Thymus (tissue), 11 donors: Measurements from ENCODE around the gene DHX32. TPM values are rescaled to one million over a fixed set of nuclear protein-coding genes. Genes with fewer than 3 reads are reported as not detected.

Experiments
- DNase-seq, 9 donors: peaks; one replicate each; pipeline ENCODE4 v3.0.0-alpha.2; 2013; ENCODE audit warnings: low spot score in 9 of 9, low read depth in 6 of 9, missing footprints in 1 of 9
- H3K27ac ChIP-seq, 2 donors: one replicate each; pipeline ENCODE4 v1.5.1; 2013; ENCODE audit warnings: control low read depth in 1 of 2, low read depth in 1 of 2, low read length in 1 of 2, mild to moderate bottlenecking in 1 of 2, moderate library complexity in 1 of 2
- H3K27me3 ChIP-seq, 2 donors: one replicate each; pipeline ENCODE4 v1.5.1; 2013; ENCODE audit warnings: low read length in 1 of 2; ENCODE audit not compliant: control insufficient read depth in 2 of 2, insufficient read depth in 1 of 2
- H3K36me3 ChIP-seq, 2 donors: one replicate each; pipeline ENCODE4 v1.5.1; 2013; ENCODE audit warnings: low read length in 1 of 2, mild to moderate bottlenecking in 1 of 2, moderate library complexity in 1 of 2; ENCODE audit not compliant: control insufficient read depth in 2 of 2, insufficient read depth in 2 of 2
- H3K4me1 ChIP-seq, 2 donors: one replicate each; pipeline ENCODE4 v1.5.1; 2013; ENCODE audit warnings: low read length in 2 of 2; ENCODE audit not compliant: control insufficient read depth in 2 of 2, insufficient read depth in 2 of 2
- H3K4me3 ChIP-seq, 2 donors: one replicate each; pipeline ENCODE4 v1.5.1; 2013; ENCODE audit warnings: low read length in 2 of 2, control low read depth in 1 of 2, mild to moderate bottlenecking in 1 of 2
- H3K9me3 ChIP-seq, 2 donors: one replicate each; pipeline ENCODE4 v1.5.1; 2013; ENCODE audit warnings: low read length in 1 of 2, mild to moderate bottlenecking in 1 of 2; ENCODE audit not compliant: control insufficient read depth in 2 of 2, insufficient read depth in 1 of 2
- WGBS: extraction: QIAGEN DNeasy Blood & Tissue Kit; methylation state at CpG from one replicate; pipeline ENCODE4 v1.1.7; 2013; 5-methylcytosine and 5-hydroxymethylcytosine counted together
- polyA plus RNA-seq: library from polyadenylated mRNA; stranded (reverse); fragments of 200-250 nt; gene quantifications from one replicate; pipeline ENCODE4 v1.2.3, GENCODE V29; 2013
- total RNA-seq: library from RNA; stranded (reverse); fragments of 120-200 nt; gene quantifications from one replicate; pipeline ENCODE4 v1.2.4, GENCODE V29; 2013
- donor health status: healthy.

DHX32 gene
- total and polyA plus RNA-seq, 2 donors = 13.6 to 18.3 TPM

DNA sequence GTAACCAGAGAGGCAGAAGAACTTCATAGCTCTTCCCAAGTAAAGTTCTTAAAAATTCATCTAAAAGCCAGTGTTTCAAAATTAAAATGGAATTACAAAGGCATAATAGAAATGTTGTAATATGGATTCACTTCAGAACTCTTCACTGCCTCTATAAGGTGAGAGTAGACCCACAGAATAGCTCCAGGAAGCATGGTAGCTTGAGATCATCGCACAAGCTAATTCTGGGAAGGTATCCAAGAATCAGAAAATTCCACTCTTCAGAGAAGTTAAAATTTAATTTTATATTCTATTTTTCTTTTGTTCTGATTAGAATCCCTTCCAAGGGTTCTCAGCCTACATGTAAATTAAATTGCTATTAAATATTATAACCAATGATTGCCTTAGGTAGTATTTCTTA, 1.5 kb upstream of the DHX32 start:
- no peaks in the 10 kb centered on the region for H3K27me3 ChIP-seq
- no peaks in the 10 kb centered on the region for H3K36me3 ChIP-seq
- DNase-seq = no peak
- WGBS = 89% methylated on average over 1 of the region's 1 CpG
- no peaks in the 10 kb centered on the region for H3K4me1 ChIP-seq
- H3K27ac ChIP-seq = no peak overlapping the region
- H3K9me3 ChIP-seq = no peaks in the 10 kb centered on the region
- H3K4me3 ChIP-seq = no peak overlapping the region

DNA sequence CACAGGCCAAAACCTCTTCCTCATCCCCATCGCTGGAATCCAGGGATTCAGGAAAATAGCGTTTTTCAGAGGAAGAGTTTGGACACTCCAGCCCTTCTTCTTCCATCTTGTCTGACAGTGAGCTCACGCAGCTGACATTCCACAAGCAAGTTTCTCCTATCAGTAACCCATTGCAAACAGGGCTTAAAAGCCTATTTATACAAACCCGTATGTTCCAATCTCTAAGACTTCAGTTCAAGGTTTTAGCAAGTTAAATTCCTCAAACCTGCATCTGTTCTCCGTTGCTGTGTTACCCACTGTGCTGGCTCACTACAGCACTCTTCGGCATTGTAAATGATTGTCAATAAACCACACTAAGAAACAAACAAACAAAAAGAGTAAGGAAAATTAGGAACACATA, 373 bp downstream of the DHX32 start:
- Histone ChIP-seq H3K4me3 (no peak overlapping the region), H3K4me1 (no peaks in the 10 kb centered on the region), H3K27ac (no peak overlapping the region), H3K27me3 (no peaks in the 10 kb centered on the region), H3K9me3 (peaks cover 0 to 3% of the 10 kb centered on the region in 2 donors), H3K36me3 (no peaks in the 10 kb centered on the region)
- 93% methylated on average over 6 of the region's 6 CpGs for WGBS
- DNase-seq = no peak

DNA sequence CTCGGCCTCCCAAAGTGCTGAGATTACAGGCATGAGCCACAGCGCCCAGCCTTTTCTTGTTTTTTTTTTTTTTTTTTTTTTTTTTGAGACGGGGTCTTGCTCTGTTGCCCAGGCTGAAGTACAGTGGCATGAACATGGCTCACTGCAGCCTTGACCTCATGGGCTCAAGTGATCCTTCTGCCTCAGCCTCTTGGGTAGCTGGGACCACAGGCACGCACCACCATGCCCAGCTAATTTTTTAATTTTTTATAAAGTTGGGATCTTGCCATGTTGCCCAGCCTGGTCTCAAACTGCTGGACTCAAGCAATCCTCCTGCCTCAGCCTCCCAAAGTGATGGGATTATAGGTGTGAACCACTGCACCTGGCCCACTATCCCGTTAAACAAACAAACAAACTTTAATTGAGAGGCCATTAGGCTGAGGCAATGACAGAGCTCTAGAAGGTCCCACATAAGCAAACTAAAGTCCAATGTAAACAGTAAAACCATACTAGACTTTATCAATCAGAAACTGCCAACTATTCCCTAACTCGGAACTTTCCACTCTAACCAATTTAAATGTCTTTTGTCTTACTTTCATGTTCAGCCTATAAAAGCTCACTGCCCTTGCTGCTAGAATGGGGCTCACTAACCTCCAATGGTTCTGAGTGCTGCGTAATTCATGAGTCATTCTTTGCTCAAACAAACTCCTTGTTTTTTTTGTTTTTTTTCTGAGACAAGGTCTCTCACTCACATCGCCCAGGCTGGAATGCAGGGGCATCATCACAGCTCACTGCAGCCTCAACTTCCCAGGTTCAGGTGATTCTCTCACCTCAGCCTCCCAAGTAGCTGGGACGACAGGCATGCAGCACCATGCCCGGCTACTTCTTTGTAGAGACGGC, 1.9 kb downstream of the DHX32 start:
- peaks cover 0 to 3% of the 10 kb centered on the region in 2 donors for H3K9me3 ChIP-seq
- no peaks in the 10 kb centered on the region for H3K27me3 ChIP-seq
- H3K36me3 ChIP-seq = no peaks in the 10 kb centered on the region
- H3K4me3 ChIP-seq = no peak overlapping the region
- H3K27ac ChIP-seq = no peak overlapping the region
- 89% methylated on average over 11 of the region's 11 CpGs for WGBS
- no peak for DNase-seq
- no peaks in the 10 kb centered on the region for H3K4me1 ChIP-seq

DNA sequence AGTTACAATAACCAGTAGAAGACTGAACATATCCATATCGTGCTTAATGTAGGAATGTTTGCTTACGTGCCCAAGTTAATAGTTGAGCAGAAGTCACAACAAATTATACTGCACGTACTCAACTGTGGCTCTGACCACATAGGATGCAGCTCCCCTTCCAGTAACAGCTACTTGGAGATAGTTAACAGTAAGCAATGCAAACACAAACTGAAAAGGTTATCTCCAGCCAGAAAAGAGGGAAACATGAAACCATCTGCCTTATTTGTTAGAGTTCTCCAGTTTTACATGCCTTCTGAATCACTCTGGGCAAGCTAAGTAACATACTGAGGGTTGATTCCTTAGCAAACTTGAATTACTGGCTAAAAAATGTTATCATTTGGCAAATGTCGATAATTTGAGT, 9.8 kb downstream of the DHX32 start:
- Histone ChIP-seq H3K9me3 (peaks cover 0 to 2% of the 10 kb centered on the region in 2 donors), H3K4me3 (no peak overlapping the region), H3K27me3 (no peaks in the 10 kb centered on the region), H3K4me1 (no peaks in the 10 kb centered on the region), H3K36me3 (peaks cover 0 to 4% of the 10 kb centered on the region in 2 donors), H3K27ac (no peak overlapping the region)
- WGBS = 92% methylated on average over 4 of the region's 4 CpGs
- no peak for DNase-seq

DNA sequence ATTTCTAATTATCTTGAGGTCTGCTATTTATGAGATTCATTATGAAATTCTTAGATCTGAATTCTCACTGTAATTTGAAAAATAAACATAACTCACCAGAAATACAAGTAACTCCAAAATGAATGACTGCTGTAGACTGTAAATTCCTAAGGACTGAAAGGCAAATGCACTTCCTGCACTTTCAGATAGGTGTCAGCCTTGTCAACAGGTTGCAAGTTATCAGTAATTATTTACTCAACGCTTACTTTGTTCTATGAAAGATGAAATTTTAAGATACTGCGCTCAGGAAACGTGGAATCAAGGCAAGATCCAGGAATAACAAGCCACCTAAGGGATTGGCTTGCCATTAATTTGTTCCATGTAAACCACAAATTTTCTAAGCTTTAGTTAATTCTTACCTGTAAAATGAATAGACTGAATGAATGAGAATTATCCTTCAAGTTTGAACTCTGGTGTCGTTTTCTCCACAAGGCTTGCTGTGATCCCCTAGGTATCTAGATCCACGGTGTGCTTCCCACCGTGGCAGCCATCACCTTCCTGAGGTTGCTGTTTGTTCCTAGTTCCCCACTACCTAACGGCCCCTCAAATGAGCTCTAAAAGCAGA, 12.6 kb downstream of the DHX32 start:
- Histone ChIP-seq H3K27me3 (no peaks in the 10 kb centered on the region), H3K4me3 (no peak overlapping the region), H3K9me3 (no peaks in the 10 kb centered on the region), H3K36me3 (peaks cover 2 to 8% of the 10 kb centered on the region in 2 donors), H3K27ac (no peak overlapping the region), H3K4me1 (no peaks in the 10 kb centered on the region)
- peak in 5 of 9 donors; percentile 9 to 35 (median 17) for DNase-seq
- 74% methylated on average over 7 of the region's 7 CpGs for WGBS

DNA sequence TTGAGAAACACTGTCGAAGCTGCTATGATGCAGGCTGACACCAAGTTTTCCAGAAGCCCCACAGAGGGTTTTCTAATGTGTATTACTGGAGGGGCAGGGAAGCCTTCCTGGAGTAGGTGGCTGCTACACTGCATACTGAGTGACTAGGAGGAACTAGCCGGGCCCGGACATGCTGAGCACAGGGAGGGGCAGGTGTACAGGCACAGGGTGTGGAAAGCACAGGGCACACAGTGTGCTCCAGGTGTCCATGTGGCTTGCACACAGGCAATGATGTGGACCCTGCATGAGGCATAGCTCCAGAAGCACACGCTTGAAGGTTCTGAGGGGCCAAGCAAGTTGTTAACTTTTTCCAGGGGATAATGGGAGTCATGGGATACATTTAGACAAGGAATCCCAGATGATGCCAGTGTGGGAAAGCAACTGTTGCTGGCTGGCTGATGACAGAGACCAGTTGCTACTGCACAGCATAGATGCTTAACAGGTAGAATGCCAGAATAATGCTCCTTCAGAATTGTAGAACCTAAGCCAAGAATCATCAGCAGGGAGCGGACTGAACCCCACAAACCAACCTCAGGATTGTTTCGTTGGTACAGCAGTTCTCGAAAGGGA, 14.6 kb downstream of the DHX32 start:
- no peak overlapping the region for H3K27ac ChIP-seq
- no peaks in the 10 kb centered on the region for H3K4me1 ChIP-seq
- peaks cover 2 to 8% of the 10 kb centered on the region in 2 donors for H3K36me3 ChIP-seq
- H3K9me3 ChIP-seq = no peaks in the 10 kb centered on the region
- H3K4me3 ChIP-seq = no peak overlapping the region
- WGBS = 98% methylated on average over 7 of the region's 7 CpGs
- no peaks in the 10 kb centered on the region for H3K27me3 ChIP-seq
- DNase-seq = no peak

DNA sequence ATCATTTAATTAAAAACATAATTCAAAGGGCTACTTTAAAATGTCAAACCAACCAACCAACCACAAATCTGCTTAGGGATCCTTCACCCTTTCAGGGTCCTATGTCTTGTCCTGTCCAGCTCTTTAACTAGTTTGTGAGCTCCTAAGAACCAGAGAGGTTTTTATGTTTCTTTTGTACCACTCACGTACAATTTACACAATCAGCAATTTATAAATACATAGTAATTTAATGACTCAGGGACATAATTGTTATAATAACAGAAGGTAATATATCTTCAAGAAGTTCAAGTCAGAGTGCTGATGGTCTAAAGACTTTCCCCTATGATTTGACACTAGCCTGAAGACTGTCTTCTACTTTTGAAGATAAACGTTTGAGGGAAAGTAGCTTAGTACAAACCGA, 16.0 kb downstream of the DHX32 start:
- Histone ChIP-seq H3K27me3 (no peaks in the 10 kb centered on the region), H3K27ac (no peak overlapping the region), H3K4me3 (no peak overlapping the region), H3K9me3 (no peaks in the 10 kb centered on the region), H3K36me3 (peaks cover 2 to 8% of the 10 kb centered on the region in 2 donors), H3K4me1 (no peaks in the 10 kb centered on the region)
- DNase-seq = no peak
- WGBS = 95% methylated on average over 3 of the region's 3 CpGs

DNA sequence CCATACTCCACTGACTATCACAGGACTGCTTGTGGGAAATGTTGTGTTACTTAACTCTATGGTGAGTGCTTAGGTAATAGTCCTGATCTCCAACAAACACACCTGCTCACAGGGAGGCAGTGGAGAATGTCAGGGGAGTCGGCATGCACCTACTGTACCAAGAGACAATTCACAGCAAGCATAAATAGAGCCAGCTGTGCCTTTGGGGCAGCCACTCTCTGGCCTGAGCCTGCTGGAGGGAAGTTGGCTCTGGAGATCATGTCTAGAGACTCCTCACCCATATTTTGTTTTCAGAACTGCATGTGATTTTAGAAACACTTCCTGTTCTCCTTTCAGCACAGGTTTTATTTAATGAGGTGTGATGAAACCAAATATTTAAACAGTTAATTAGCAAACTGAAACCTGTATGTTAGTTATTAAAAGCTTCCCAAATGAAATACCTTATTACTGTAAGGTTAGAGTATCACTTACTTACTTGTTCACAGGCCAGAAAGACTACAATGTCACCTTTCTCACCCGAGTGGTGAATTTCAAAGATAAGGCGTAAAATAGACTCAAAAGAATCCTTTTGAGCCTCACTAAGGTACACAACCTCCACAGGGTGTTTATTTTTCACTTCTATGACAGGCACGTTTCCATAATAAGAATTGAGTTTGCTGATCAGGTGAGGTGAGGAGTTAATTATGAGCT, 21.8 kb downstream of the DHX32 start:
- Histone ChIP-seq H3K27me3 (no peaks in the 10 kb centered on the region), H3K4me1 (no peaks in the 10 kb centered on the region), H3K4me3 (no peak overlapping the region), H3K27ac (no peak overlapping the region), H3K36me3 (no peaks in the 10 kb centered on the region), H3K9me3 (no peaks in the 10 kb centered on the region)
- DNase-seq = no peak
- 97% methylated on average over 4 of the region's 4 CpGs for WGBS
